GM10847 (cell line): ENCODE data around the gene NAA10.

ENCODE experiments used
- POLR2A ChIP-seq: IDR thresholded peaks from 2 replicates; pipeline ENCODE4 v1.6.1; 2011; ENCODE audit not compliant: insufficient read length; ENCODE audit errors: extremely low read depth

NAA10 gene

GRCh38 chrX:153945956-153946943, 11.4 kb upstream of the NAA10 start:
- no peak for TF ChIP-seq POLR2A

GRCh38 chrX:153944800-153945150, 9.9 kb upstream of the NAA10 start:
- TF ChIP-seq POLR2A, result no peak

GRCh38 chrX:153944140-153944799, 9.4 kb upstream of the NAA10 start, which contains the start of gene RENBP:
RENBP (minus strand) TSS chrX:153944643; CDS start chrX:153944610, 33 bp downstream.
- TF ChIP-seq POLR2A, result no peak

- no peak for TF ChIP-seq POLR2A
These were observed 6.8 kb upstream of the NAA10 start for GRCh38 chrX:153941336-153942252.

- no peak for TF ChIP-seq POLR2A
These were observed 4.7 kb upstream of the NAA10 start for GRCh38 chrX:153939573-153939972.

GRCh38 chrX:153938226-153938786, 3.5 kb upstream of the NAA10 start:
- no peak for TF ChIP-seq POLR2A

GRCh38 chrX:153937056-153937455, 2.2 kb upstream of the NAA10 start:
- TF ChIP-seq POLR2A, result no peak

- no peak for TF ChIP-seq POLR2A
These were observed 552 bp upstream of the NAA10 start for GRCh38 chrX:153935326-153935851.

GRCh38 chrX:153934148-153934761, 582 bp downstream of the NAA10 start:
- TF ChIP-seq POLR2A, result no peak

GRCh38 chrX:153933748-153934147, 1.1 kb downstream of the NAA10 start:
- no peak for TF ChIP-seq POLR2A

- TF ChIP-seq POLR2A, result no peak
These were observed 2.5 kb downstream of the NAA10 start for GRCh38 chrX:153932220-153932915.

GRCh38 chrX:153931748-153932147, 3.1 kb downstream of the NAA10 start:
- no peak for TF ChIP-seq POLR2A

GRCh38 chrX:153931151-153931550, 3.7 kb downstream of the NAA10 start:
- TF ChIP-seq POLR2A, result no peak
